Kidney epithelial cell (primary cell): ENCODE measurements around the gene RCVRN. TPM values are rescaled to one million over a fixed set of nuclear protein-coding genes. Genes with fewer than 3 reads are reported as not detected.

ENCODE experiments used
- DNase-seq: peaks from one replicate; pipeline ENCODE4 v3.0.0-alpha.2; 2010; ENCODE audit warnings: low read depth
- H3K27me3 ChIP-seq: 2 replicates; pipeline ENCODE4 v1.6.0; 2011; ENCODE audit warnings: low read length; ENCODE audit not compliant: control insufficient read depth, insufficient read depth
- H3K36me3 ChIP-seq: 2 replicates; pipeline ENCODE4 v1.5.1; 2011; ENCODE audit warnings: low read length; ENCODE audit not compliant: control insufficient read depth, insufficient read depth
- H3K4me3 ChIP-seq: 2 replicates; pipeline ENCODE4 v1.5.1; 2011; ENCODE audit warnings: low read depth, mild to moderate bottlenecking, control low read depth, low read length
- total RNA-seq: library from RNA; depleted of rRNA; stranded (reverse); fragments of >200 nt; gene quantifications from 2 replicates; pipeline ENCODE4 v1.2.3, GENCODE V29; 2015
- TF ChIP-seq, protein P1 (sequence below): IDR thresholded peaks from 2 replicates; pipeline ENCODE4 v1.5.1; 2011; ENCODE audit warnings: mild to moderate bottlenecking, moderate library complexity, low read length, control low read depth, inconsistent platforms; ENCODE audit not compliant: insufficient read depth, poor library complexity, severe bottlenecking

The RCVRN gene
- total RNA-seq, 1 donor from 2014 or later = 0.21 TPM

GRCh38 chr17:9859781-9860180 lies 45.3 kb downstream of the RCVRN start:
- no peak overlapping the region for H3K4me3 ChIP-seq
- TF ChIP-seq, protein P1, sequence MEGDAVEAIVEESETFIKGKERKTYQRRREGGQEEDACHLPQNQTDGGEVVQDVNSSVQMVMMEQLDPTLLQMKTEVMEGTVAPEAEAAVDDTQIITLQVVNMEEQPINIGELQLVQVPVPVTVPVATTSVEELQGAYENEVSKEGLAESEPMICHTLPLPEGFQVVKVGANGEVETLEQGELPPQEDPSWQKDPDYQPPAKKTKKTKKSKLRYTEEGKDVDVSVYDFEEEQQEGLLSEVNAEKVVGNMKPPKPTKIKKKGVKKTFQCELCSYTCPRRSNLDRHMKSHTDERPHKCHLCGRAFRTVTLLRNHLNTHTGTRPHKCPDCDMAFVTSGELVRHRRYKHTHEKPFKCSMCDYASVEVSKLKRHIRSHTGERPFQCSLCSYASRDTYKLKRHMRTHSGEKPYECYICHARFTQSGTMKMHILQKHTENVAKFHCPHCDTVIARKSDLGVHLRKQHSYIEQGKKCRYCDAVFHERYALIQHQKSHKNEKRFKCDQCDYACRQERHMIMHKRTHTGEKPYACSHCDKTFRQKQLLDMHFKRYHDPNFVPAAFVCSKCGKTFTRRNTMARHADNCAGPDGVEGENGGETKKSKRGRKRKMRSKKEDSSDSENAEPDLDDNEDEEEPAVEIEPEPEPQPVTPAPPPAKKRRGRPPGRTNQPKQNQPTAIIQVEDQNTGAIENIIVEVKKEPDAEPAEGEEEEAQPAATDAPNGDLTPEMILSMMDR = no peak
- H3K36me3 ChIP-seq = no peaks in the 10 kb centered on the region
- DNase-seq = no peak
- H3K27me3 ChIP-seq = no peaks in the 10 kb centered on the region

GRCh38 chr17:9855036-9855435 lies 50.0 kb downstream of the RCVRN start:
- Histone ChIP-seq H3K27me3 (no peaks in the 10 kb centered on the region), H3K4me3 (no peak overlapping the region), H3K36me3 (no peaks in the 10 kb centered on the region)
- TF ChIP-seq, protein P1 = no peak
- DNase-seq = no peak

DNA sequence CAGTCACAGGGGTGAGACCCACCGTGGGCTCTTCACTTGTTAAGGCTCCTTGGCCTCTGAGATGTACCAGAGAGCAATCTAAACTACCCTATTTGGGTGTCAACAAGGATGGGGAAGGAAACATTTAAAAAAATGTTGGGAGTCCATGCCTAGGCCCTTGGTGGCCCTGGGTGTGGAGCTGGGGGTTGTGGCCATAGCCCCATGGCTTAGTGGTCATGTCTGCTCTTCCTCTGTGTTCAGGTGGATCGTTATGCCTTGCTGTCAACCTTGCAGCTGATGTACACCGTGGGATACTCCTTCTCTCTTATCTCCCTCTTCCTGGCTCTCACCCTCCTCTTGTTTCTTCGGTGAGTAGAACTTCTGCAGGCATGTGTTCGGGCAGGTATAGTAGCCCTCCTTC lies 50.8 kb downstream of the RCVRN start:
- Histone ChIP-seq H3K4me3 (no peak overlapping the region), H3K27me3 (no peaks in the 10 kb centered on the region), H3K36me3 (no peaks in the 10 kb centered on the region)
- no peak for DNase-seq
- TF ChIP-seq, protein P1 = no peak

GRCh38 chr17:9850151-9850550 lies 54.9 kb downstream of the RCVRN start:
- TF ChIP-seq, protein P1 = no peak
- Histone ChIP-seq H3K27me3 (no peaks in the 10 kb centered on the region), H3K4me3 (no peak overlapping the region), H3K36me3 (no peaks in the 10 kb centered on the region)
- DNase-seq = no peak

Other genes starting within 250 kb of the RCVRN start
- gene DHRS7C, start 113.7 kb downstream of the RCVRN start, total RNA-seq = not detected in 2 replicates
- gene GSG1L2, start 83.2 kb downstream of the RCVRN start, total RNA-seq = not detected in 2 replicates
- gene GLP2R, start 79.3 kb downstream of the RCVRN start, total RNA-seq = 0.25 and 0.48 TPM in 2 replicates